ENCODE measurements around the gene CLCN1.

DNA sequence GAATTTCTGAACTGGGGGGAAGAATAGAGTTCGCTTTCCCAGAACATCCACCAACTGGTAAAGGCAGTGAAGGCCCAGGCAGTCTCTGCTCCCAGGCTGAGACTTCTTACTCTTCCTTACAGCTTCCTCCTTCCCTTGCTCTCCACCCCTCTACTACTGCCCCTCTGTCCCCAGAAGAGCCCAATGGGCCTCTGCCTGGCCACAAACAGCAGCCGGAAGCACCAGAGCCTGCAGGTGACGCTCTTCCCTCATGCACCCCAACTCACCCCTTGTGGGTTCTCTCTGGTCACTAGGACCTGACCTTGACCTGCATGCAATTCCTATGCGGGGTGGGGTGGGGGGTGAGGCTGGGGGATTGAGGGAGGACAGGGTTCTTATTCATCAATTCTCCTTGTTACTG lies 30.1 kb downstream of the CLCN1 start:
- TF ChIP-seq, protein P1, sequence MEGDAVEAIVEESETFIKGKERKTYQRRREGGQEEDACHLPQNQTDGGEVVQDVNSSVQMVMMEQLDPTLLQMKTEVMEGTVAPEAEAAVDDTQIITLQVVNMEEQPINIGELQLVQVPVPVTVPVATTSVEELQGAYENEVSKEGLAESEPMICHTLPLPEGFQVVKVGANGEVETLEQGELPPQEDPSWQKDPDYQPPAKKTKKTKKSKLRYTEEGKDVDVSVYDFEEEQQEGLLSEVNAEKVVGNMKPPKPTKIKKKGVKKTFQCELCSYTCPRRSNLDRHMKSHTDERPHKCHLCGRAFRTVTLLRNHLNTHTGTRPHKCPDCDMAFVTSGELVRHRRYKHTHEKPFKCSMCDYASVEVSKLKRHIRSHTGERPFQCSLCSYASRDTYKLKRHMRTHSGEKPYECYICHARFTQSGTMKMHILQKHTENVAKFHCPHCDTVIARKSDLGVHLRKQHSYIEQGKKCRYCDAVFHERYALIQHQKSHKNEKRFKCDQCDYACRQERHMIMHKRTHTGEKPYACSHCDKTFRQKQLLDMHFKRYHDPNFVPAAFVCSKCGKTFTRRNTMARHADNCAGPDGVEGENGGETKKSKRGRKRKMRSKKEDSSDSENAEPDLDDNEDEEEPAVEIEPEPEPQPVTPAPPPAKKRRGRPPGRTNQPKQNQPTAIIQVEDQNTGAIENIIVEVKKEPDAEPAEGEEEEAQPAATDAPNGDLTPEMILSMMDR (IDR thresholded peaks at IDR 0.05; ENCODE audit: low read length), result no peak
- no peak for TF ChIP-seq EZH2 (IDR thresholded peaks at IDR 0.05; ENCODE audit: borderline replicate concordance, low read length)
